C4-2B (cell line): ENCODE measurements around the gene TMEM38B.

Experiments
- ZFX ChIP-seq: fragments of 450-650 bp; IDR thresholded peaks from 2 replicates; pipeline ENCODE4 v1.6.1; 2017
- TF ChIP-seq, protein P1 (sequence below): fragments of 450-650 bp; conservative IDR thresholded peaks from 2 replicates; pipeline ENCODE4 v1.5.1; 2017; ENCODE audit warnings: mild to moderate bottlenecking

DNA sequence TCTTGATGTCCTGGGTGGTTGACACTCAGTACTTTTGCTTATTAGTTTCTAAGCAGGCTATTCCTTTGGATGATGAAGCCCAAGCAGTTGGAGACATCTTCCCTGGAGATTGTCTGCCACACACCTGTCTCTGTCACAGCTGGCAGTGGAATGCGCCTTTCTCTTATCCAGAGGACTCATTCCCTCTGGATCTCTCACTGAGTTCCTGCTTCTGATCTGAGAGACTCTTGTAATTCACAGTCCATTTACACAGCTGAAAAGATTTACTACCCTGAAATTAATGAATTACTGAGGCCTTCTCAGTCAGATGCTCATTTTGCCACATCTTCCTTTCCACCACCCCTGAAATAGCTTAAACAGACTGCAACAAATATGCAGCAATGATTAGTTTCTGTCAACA lies 16.2 kb upstream of the TMEM38B start:
- TF ChIP-seq, protein P1, sequence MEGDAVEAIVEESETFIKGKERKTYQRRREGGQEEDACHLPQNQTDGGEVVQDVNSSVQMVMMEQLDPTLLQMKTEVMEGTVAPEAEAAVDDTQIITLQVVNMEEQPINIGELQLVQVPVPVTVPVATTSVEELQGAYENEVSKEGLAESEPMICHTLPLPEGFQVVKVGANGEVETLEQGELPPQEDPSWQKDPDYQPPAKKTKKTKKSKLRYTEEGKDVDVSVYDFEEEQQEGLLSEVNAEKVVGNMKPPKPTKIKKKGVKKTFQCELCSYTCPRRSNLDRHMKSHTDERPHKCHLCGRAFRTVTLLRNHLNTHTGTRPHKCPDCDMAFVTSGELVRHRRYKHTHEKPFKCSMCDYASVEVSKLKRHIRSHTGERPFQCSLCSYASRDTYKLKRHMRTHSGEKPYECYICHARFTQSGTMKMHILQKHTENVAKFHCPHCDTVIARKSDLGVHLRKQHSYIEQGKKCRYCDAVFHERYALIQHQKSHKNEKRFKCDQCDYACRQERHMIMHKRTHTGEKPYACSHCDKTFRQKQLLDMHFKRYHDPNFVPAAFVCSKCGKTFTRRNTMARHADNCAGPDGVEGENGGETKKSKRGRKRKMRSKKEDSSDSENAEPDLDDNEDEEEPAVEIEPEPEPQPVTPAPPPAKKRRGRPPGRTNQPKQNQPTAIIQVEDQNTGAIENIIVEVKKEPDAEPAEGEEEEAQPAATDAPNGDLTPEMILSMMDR: no peak
- TF ChIP-seq ZFX: no peak
